Tibial nerve (tissue), 4 donors: ENCODE measurements around the gene LMF1. TPM values are rescaled to one million over a fixed set of nuclear protein-coding genes. Genes with fewer than 3 reads are reported as not detected.

Experiments
- DNase-seq, 2 donors: peaks; one replicate each; pipeline ENCODE4 v3.0.0-alpha.2; 2019; ENCODE audit warnings: low spot score in 2 of 2
- H3K27ac ChIP-seq, 4 donors: fragments of 200-600 bp; sonication (generic) in 3 of 4; one replicate each; pipeline ENCODE4 v1.5.1; 2017 to 2019; ENCODE audit warnings: mild to moderate bottlenecking in 1 of 4
- H3K27me3 ChIP-seq, 2 donors: fragments of 200-600 bp; sonication (generic) in 1 of 2; one replicate each; pipeline versions ENCODE4 v1.5.1 to v1.6.0; 2017 to 2019
- H3K36me3 ChIP-seq, 3 donors: fragments of 200-600 bp; sonication (generic); one replicate each; pipeline ENCODE4 v1.5.1; 2018 to 2019
- H3K4me1 ChIP-seq, 4 donors: fragments of 200-600 bp; sonication (generic) in 3 of 4; one replicate each; pipeline ENCODE4 v1.5.1; 2017 to 2019
- H3K4me3 ChIP-seq, 4 donors: fragments of 200-600 bp; sonication (generic) in 3 of 4; one replicate each; pipeline ENCODE4 v1.5.1; 2017 to 2019; ENCODE audit warnings: mild to moderate bottlenecking in 1 of 4, moderate library complexity in 1 of 4
- H3K9me3 ChIP-seq, 4 donors: fragments of 200-600 bp; sonication (generic) in 3 of 4; one replicate each; pipeline ENCODE4 v1.5.1; 2017 to 2019
- EP300 ChIP-seq, 2 donors: sonication (generic); formaldehyde crosslinking; IDR thresholded peaks; one replicate each; pipeline ENCODE4 v1.6.1; 2017; ENCODE audit warnings: antibody characterized with exemption in 2 of 2, mild to moderate bottlenecking in 1 of 2
- POLR2A ChIP-seq, 2 donors: fragments of 450-650 bp; IDR thresholded peaks; one replicate each; pipeline ENCODE4 v1.6.1; 2017; ENCODE audit warnings: antibody characterized with exemption in 2 of 2, mild to moderate bottlenecking in 2 of 2, moderate library complexity in 2 of 2
- WGBS, 2 donors: methylation state at CpG; one replicate each; pipeline ENCODE4 v1.1.5; 2018; 5-methylcytosine and 5-hydroxymethylcytosine counted together
- total RNA-seq, 4 donors: library from RNA; depleted of rRNA; stranded (reverse); fragments of >200 nt; gene quantifications; one replicate each; pipeline ENCODE4 v1.1.0, GENCODE V29; 2016
- TF ChIP-seq, protein P1 (sequence below), 5 experiments: fragments of 200-600 bp in 3 of 5; fragments of 450-650 bp in 2 of 5; sonication (generic) in 3 of 5; IDR thresholded peaks; one replicate each; pipeline ENCODE4 v1.5.1; 2016 to 2019; ENCODE audit warnings: antibody characterized with exemption in 5 of 5, mild to moderate bottlenecking in 3 of 5, moderate library complexity in 2 of 5

The LMF1 gene
- total RNA-seq, 4 donors from 2014 or later: 24.5 to 58.5 (median 31.8) TPM

DNA sequence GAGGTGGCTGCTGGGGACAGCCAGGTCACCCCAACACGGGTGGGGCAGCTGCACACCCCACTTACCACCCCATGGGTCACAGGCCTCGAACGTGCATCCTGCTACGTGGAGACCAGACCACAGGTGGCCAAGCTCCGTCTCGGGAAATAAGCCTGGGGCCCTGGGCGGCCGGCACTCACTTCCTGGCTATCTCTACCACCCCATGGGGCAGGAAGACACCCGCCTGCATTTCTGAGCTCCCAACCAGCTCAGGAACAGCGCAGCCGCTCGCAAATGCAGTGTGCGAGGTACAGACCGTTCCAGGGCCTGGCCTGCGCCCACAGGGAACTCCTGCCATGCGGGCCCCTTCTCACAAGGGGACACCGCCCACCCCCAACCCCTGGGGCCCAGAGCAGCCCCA lies 165.3 kb downstream of the LMF1 start:
- Histone ChIP-seq H3K4me3 (no peak overlapping the region), H3K9me3 (no peaks in the 10 kb centered on the region), H3K27me3 (peaks cover 0 to 31% of the 10 kb centered on the region in 2 donors), H3K4me1 (peaks cover 0 to 20% (median 14%) of the 10 kb centered on the region in 4 donors), H3K36me3 (no peaks in the 10 kb centered on the region), H3K27ac (no peak overlapping the region)
- no peak for DNase-seq
- 88 to 100% methylated on average over 1 to 8 of the region's 17 CpGs for WGBS, 2 donors
- TF ChIP-seq, protein P1, sequence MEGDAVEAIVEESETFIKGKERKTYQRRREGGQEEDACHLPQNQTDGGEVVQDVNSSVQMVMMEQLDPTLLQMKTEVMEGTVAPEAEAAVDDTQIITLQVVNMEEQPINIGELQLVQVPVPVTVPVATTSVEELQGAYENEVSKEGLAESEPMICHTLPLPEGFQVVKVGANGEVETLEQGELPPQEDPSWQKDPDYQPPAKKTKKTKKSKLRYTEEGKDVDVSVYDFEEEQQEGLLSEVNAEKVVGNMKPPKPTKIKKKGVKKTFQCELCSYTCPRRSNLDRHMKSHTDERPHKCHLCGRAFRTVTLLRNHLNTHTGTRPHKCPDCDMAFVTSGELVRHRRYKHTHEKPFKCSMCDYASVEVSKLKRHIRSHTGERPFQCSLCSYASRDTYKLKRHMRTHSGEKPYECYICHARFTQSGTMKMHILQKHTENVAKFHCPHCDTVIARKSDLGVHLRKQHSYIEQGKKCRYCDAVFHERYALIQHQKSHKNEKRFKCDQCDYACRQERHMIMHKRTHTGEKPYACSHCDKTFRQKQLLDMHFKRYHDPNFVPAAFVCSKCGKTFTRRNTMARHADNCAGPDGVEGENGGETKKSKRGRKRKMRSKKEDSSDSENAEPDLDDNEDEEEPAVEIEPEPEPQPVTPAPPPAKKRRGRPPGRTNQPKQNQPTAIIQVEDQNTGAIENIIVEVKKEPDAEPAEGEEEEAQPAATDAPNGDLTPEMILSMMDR (IDR thresholded peaks at IDR 0.05): no peak
- TF ChIP-seq POLR2A (IDR thresholded peaks at IDR 0.05) (no peak), EP300 (IDR thresholded peaks at IDR 0.05) (no peak)

DNA sequence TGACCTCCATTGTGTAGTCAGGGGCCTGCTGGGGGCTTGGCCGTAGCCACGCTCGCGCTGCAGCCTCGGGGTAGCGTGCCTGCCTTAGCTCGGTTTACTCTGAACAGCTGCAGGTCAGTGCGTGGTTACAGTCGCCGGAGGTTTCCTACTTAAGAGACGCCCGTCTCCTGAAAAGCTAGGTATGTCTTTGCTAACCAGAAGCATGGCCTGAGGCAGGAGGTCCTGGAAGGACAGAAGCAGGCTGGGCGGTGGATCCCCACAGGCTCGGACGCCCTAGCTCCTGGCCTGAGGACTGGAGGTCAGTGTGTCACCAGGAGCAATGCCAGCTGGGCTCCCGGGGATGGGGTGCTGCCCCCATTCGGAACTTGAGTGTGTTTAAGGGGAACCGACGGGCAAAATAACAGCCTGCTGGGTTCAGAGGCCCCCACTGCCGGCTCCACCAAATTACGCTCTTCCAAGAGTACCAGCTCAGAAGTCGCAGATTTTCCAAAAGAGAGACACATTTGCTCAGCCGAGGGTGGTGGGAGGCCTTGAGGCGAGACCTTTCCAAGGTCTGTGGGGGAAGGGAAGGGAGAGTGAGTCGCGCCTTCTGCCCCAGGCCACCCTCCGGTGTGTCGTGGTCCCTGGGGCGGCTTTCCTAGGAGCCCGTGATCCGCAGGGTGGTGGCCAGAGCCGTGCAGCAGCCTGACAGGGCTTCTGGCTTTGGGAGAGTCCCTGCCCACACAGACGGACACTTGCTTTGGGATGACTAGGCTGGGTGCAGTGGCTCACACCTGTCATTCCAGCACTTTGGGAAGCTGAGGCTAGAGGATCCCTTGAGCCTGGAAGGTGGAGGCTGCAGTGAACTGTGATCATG lies 166.4 kb downstream of the LMF1 start:
- peaks cover 0 to 23% (median 14%) of the 10 kb centered on the region in 4 donors for H3K4me1 ChIP-seq
- no peak overlapping the region for H3K4me3 ChIP-seq
- TF ChIP-seq, protein P1 (IDR thresholded peaks at IDR 0.05): no peak
- TF ChIP-seq EP300 (IDR thresholded peaks at IDR 0.05) (no peak), POLR2A (IDR thresholded peaks at IDR 0.05) (no peak)
- no peak for DNase-seq
- peaks cover 0 to 41% of the 10 kb centered on the region in 2 donors for H3K27me3 ChIP-seq
- no peaks in the 10 kb centered on the region for H3K9me3 ChIP-seq
- no peaks in the 10 kb centered on the region for H3K36me3 ChIP-seq
- H3K27ac ChIP-seq: no peak overlapping the region
- 53 to 55% methylated on average over 30 to 33 of the region's 33 CpGs for WGBS, 2 donors

DNA sequence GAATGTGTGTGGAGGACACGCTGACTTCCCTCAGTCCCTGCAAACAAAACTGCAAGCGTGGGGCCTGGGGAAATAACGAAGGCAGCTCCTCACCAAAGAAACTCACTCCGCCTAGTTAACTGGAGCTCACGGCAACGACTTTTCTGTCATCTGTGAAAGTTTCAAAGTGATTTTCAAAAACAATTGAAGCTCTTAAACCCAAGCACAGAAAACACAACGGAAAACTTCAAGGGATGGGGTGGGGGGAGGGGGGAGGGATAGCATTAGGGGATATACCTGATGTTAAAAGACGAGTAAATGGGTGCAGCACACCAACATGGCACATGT lies 167.1 kb downstream of the LMF1 start:
- 27 to 47% methylated on average over 8 of the region's 8 CpGs for WGBS, 2 donors
- Histone ChIP-seq H3K27ac (no peak overlapping the region), H3K4me1 (peaks cover 0 to 23% (median 13%) of the 10 kb centered on the region in 4 donors), H3K4me3 (no peak overlapping the region), H3K27me3 (peaks cover 0 to 49% of the 10 kb centered on the region in 2 donors), H3K36me3 (no peaks in the 10 kb centered on the region), H3K9me3 (no peaks in the 10 kb centered on the region)
- no peak for DNase-seq
- TF ChIP-seq, protein P1 (IDR thresholded peaks at IDR 0.05): no peak
- TF ChIP-seq EP300 (IDR thresholded peaks at IDR 0.05): no peak
- TF ChIP-seq POLR2A (IDR thresholded peaks at IDR 0.05): no peak

Other genes starting within 250 kb of the LMF1 start
- 10 to 100 TPM; 43.7 to 98.7 (median 78.6) TPM for gene ANTKMT, start 249.8 kb downstream of the LMF1 start, total RNA-seq
- 1 to 10 TPM in 2 of 4 donors, under 1 TPM in 2; 0.63 to 7.5 (median 3.0) TPM for gene CCDC78, start 244.5 kb downstream of the LMF1 start, total RNA-seq
- gene HAGHL, start 243.9 kb downstream of the LMF1 start, total RNA-seq: 10 to 100 TPM in 1 of 4 donors, 1 to 10 TPM in 3; 3.5 to 18.0 (median 6.3) TPM
- gene CIAO3, start 230.0 kb downstream of the LMF1 start, total RNA-seq: 10 to 100 TPM; 39.8 to 53.2 (median 45.6) TPM
- gene MSLN, start 210.2 kb downstream of the LMF1 start, total RNA-seq: 1 to 10 TPM in 1 of 4 donors, not detected in 3; 1.5 TPM
- gene RPUSD1, start 182.6 kb downstream of the LMF1 start, total RNA-seq: 10 to 100 TPM in 3 of 4 donors, 1 to 10 TPM in 1; 8.5 to 18.3 (median 12.5) TPM
- gene CHTF18, start 182.4 kb downstream of the LMF1 start, total RNA-seq: 10 to 100 TPM in 3 of 4 donors, 1 to 10 TPM in 1; 6.1 to 57.5 (median 17.7) TPM
- not detected for gene GNG13, start 170.2 kb downstream of the LMF1 start, total RNA-seq
- gene SOX8, start 10.8 kb upstream of the LMF1 start, total RNA-seq: 10 to 100 TPM; 51.3 to 74.5 (median 66.3) TPM
- not detected for gene SSTR5, start 101.8 kb upstream of the LMF1 start, total RNA-seq
- gene C1QTNF8, start 125.3 kb upstream of the LMF1 start, total RNA-seq: not detected
- gene CACNA1H, start 182.1 kb upstream of the LMF1 start, total RNA-seq: 10 to 100 TPM in 2 of 4 donors, 1 to 10 TPM in 2; 3.8 to 12.0 (median 9.0) TPM